ENCODE measurements around the gene LMNTD2. TPM values are rescaled to one million over a fixed set of nuclear protein-coding genes. Genes with fewer than 3 reads are reported as not detected.

LMNTD2 gene
- total RNA-seq, 1 donor from 2014 or later: 1.1 TPM

DNA sequence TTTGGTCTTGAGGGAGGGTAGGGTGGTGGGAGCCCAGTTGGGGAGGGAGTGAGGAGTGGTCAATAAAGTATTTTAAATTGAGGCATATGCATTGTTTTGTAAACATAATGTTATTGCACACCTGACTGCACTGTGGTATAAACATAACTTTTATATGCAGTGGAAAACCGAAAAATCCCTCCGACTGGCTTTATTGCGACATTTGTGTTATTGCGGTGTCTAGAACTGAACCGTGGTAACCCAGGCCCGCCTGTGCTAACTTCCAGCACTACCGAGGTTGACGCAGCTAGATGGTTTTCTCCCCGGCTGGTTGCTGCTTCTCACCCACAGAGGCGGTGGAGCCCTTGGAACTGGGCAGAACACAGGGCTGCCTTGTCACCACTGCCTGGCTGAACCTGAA lies 45.9 kb downstream of the LMNTD2 start:
- peaks cover 23% of the 10 kb centered on the region for H3K9me3 Mint-ChIP-seq
- Histone ChIP-seq H3K27ac (no peak overlapping the region), H3K9ac (no peak overlapping the region), H3K4me1 (no peaks in the 10 kb centered on the region), H3K9me3 (ENCODE audit: low read depth) (no peaks in the 10 kb centered on the region), H4K20me1 (ENCODE audit: low read depth) (no peaks in the 10 kb centered on the region), H3K4me2 (no peak overlapping the region), H3K79me2 (ENCODE audit: low read depth) (no peaks in the 10 kb centered on the region), H3K36me3 (no peaks in the 10 kb centered on the region), H2AFZ (replicated peaks) (no peak overlapping the region), H3K27me3 (no peaks in the 10 kb centered on the region), H3K4me3 (no peak overlapping the region), H3F3A (ENCODE audit: low read depth) (peaks cover 7% of the 10 kb centered on the region)
- peaks cover 35% of the 10 kb centered on the region for H3K36me3 Mint-ChIP-seq
- H3K27me3 Mint-ChIP-seq (ENCODE audit: insufficient read depth, low read depth): peaks cover 2% of the 10 kb centered on the region
- TF ChIP-seq EZH2 (IDR thresholded peaks at IDR 0.05) (no peak), EZH2phosphoT487 (IDR thresholded peaks at IDR 0.05) (no peak)
- TF ChIP-seq, protein P1, sequence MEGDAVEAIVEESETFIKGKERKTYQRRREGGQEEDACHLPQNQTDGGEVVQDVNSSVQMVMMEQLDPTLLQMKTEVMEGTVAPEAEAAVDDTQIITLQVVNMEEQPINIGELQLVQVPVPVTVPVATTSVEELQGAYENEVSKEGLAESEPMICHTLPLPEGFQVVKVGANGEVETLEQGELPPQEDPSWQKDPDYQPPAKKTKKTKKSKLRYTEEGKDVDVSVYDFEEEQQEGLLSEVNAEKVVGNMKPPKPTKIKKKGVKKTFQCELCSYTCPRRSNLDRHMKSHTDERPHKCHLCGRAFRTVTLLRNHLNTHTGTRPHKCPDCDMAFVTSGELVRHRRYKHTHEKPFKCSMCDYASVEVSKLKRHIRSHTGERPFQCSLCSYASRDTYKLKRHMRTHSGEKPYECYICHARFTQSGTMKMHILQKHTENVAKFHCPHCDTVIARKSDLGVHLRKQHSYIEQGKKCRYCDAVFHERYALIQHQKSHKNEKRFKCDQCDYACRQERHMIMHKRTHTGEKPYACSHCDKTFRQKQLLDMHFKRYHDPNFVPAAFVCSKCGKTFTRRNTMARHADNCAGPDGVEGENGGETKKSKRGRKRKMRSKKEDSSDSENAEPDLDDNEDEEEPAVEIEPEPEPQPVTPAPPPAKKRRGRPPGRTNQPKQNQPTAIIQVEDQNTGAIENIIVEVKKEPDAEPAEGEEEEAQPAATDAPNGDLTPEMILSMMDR (IDR thresholded peaks at IDR 0.05): no peak
- H3K27ac Mint-ChIP-seq: no peak overlapping the region
- DNase-seq (ENCODE audit: low spot score): no peak
- H3K4me1 Mint-ChIP-seq: no peaks in the 10 kb centered on the region
- H3K4me3 Mint-ChIP-seq: no peak overlapping the region

DNA sequence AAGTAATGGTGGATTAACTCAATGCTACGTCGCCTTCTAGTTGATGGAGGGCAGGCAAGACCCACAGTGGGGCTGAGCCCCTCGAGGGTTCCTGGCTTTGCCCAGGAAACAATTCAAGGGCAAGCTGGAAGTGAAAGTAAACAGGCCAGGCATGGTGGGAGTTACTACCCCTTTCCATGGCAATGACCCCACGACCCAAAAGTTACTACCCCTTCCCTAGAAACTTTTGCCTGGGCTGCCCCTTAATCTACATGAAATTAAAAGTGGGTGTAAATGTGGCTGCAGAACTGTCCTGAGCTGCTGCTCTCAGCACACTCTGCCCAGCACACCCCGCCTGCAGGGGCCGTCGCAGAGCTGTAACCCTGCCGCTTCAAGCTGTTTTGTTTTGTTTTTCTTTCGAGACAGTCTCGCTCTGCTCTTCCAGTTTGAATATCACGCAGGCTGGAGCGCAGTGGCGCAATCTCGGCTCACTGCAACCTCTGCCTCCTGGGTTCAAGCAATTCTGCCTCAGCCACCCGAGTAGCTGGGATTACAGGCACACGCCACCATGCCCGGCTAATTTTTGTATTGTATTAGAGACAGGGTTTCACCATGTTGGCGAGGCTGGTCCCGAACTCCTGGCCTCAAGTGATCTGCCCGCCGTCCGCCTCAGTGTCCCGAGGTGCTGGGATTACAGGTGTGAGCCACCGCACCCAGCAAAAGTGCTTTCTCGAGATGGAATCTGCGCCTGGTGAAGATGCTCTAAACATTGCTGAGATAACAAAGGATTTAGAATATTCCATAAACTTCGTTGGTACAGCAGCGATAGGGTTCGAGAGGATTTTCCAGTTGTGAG lies 47.6 kb downstream of the LMNTD2 start:
- Mint-ChIP-seq H3K27me3 (ENCODE audit: insufficient read depth, low read depth) (no peaks in the 10 kb centered on the region), H3K27ac (no peak overlapping the region), H3K9me3 (peaks cover 20% of the 10 kb centered on the region), H3K4me1 (peaks cover 3% of the 10 kb centered on the region), H3K36me3 (peaks cover 35% of the 10 kb centered on the region), H3K4me3 (peak overlapping the region; percentile 10)
- H3K4me3 ChIP-seq: no peak overlapping the region
- H2AFZ ChIP-seq (replicated peaks): no peak overlapping the region
- no peak for TF ChIP-seq EZH2 (IDR thresholded peaks at IDR 0.05)
- TF ChIP-seq, protein P1 (IDR thresholded peaks at IDR 0.05): no peak
- no peak for TF ChIP-seq EZH2phosphoT487 (IDR thresholded peaks at IDR 0.05)
- H3K27ac ChIP-seq: no peak overlapping the region
- H3K36me3 ChIP-seq: no peaks in the 10 kb centered on the region
- peaks cover 4% of the 10 kb centered on the region for H3K79me2 ChIP-seq (ENCODE audit: low read depth)
- no peak overlapping the region for H3K9ac ChIP-seq
- no peaks in the 10 kb centered on the region for H3K4me1 ChIP-seq
- H3K9me3 ChIP-seq (ENCODE audit: low read depth): no peaks in the 10 kb centered on the region
- H3K27me3 ChIP-seq: no peaks in the 10 kb centered on the region
- H3F3A ChIP-seq (ENCODE audit: low read depth): peaks cover under 1% of the 10 kb centered on the region
- no peak for DNase-seq (ENCODE audit: low spot score)
- H4K20me1 ChIP-seq (ENCODE audit: low read depth): no peaks in the 10 kb centered on the region
- no peak overlapping the region for H3K4me2 ChIP-seq

DNA sequence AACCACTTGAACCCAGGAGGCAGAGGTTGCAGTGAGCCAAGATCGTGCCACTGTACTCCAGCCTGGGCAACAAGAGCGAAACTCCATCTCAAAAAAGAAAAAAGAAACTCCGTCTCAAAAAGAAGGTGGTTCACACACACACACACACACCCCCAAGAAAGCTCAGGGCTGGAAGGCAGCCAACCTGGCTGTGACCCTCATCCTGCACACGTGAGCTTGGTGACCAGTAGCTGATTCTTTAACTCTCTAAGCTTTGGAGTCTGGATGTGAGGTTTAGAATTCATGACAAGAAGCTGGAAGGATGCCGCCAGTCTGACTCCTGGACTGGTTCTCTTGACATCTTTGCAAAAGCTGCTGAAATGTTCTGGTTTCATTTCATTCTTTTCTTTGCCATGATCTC lies 51.6 kb downstream of the LMNTD2 start:
- H3K36me3 Mint-ChIP-seq: peaks cover 17% of the 10 kb centered on the region
- H3K4me3 Mint-ChIP-seq: peak overlapping the region; percentile 97

More for the DNA sequence above, 51.6 kb downstream of the LMNTD2 start:
- Histone ChIP-seq H3K9me3 (ENCODE audit: low read depth) (no peaks in the 10 kb centered on the region), H2AFZ (replicated peaks) (no peak overlapping the region), H4K20me1 (ENCODE audit: low read depth) (peaks cover 19% of the 10 kb centered on the region), H3K9ac (no peak overlapping the region), H3F3A (ENCODE audit: low read depth) (peaks cover 12% of the 10 kb centered on the region), H3K27me3 (no peaks in the 10 kb centered on the region), H3K36me3 (no peaks in the 10 kb centered on the region), H3K79me2 (ENCODE audit: low read depth) (peaks cover 24% of the 10 kb centered on the region), H3K4me2 (no peak overlapping the region), H3K27ac (no peak overlapping the region), H3K4me3 (no peak overlapping the region), H3K4me1 (peaks cover 6% of the 10 kb centered on the region)
- DNase-seq (ENCODE audit: low spot score): no peak
- TF ChIP-seq EZH2phosphoT487 (IDR thresholded peaks at IDR 0.05) (no peak), EZH2 (IDR thresholded peaks at IDR 0.05) (no peak)
- TF ChIP-seq, protein P1 (IDR thresholded peaks at IDR 0.05): no peak
- H3K27ac Mint-ChIP-seq: no peak overlapping the region
- no peaks in the 10 kb centered on the region for H3K27me3 Mint-ChIP-seq (ENCODE audit: insufficient read depth, low read depth)
- peaks cover 14% of the 10 kb centered on the region for H3K4me1 Mint-ChIP-seq
- no peaks in the 10 kb centered on the region for H3K9me3 Mint-ChIP-seq

All from neural progenitor cell (in vitro differentiated cells).